NCI-H69 (cell line): Measurements from ENCODE around the gene FBXL17.
A peak's percentile ranks its signal among the peaks of the same experiment; 100 is the strongest.

Experiments used
- DNase-seq: peaks from one replicate; lab custom pipeline; 2025; lab: John Stamatoyannopoulos, UW

FBXL17 gene

GRCh38 chr5:108149369-108149768, 232.5 kb downstream of the FBXL17 start:
- peak; percentile 57 for DNase-seq

DNA sequence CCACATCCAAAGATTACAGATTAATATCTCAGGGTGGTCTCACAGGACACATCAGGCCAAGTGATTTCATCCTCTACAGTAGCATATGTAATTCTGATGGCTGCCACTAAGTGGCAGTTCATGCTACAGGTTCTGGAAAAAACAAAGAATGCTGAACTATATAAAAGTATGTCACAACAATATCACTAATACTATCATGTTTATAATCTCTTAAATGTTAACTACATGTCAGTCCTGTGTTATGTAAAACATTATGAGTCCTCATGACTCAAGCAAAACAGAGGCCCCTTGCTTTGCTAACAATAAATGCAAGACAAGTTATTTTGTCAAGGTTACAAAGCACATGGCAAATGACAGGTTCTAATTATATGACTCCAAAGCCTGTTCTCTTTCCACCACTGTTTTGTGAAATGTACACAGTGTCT, 233.2 kb downstream of the FBXL17 start:
- peak; percentile 89 for DNase-seq

DNA sequence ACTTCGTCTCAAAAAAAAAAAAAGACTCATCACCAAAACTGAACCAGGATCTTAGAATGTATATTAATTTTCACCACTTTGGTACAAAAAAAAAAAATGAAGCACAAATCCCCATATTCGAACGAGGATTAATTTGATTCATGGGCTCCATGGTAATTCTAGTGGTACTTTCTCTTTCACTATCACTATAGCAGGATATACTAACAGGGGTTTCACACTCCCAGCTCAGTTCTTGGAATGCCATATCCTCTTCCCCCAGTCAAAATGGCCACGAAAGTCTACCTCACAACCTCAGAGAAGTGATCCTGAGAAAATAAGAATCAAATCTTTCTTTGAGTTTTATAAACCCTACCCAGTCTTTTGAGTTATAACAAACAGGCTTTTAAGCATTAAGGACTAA, 235.7 kb downstream of the FBXL17 start:
- DNase-seq: no peak

DNA sequence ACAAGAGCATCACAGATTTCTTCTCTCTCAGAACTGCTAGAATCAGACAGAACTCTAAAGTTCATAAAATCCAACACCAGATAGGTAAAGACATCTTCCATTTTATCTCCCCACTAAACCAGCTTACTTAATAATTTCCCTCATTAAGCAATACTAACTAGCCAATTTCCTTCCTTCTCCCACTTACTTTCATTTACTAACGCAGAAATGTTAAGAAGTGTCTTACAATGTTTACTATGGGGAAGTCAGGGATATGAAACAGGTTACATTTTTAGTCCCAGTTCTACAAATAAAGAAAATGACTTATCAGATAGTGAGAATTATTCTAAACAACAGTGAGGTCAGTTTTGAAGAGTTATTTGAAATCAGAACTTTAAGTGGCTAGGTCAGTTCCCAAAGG, 236.5 kb downstream of the FBXL17 start:
- no peak for DNase-seq

DNA sequence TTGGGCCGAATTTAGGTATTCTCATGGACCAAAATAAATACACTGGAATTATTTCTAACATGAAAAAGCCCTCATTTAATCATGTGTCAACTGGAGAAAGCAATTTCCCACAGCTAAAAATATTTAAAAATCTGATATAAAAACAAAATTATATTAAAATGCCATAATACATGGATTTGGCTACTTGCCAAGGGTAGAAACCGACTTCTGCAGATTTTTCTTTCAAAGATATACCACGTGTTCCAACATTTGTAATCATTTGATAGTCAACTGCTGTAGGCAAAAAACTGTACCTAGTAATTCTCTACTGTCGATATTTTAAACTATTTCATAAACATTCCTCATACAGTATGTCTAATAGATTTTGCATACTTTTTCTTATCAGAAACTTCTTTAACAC, 237.6 kb downstream of the FBXL17 start:
- DNase-seq: no peak

- no peak for DNase-seq
These were observed 238.3 kb downstream of the FBXL17 start for GRCh38 chr5:108143581-108143980.

DNA sequence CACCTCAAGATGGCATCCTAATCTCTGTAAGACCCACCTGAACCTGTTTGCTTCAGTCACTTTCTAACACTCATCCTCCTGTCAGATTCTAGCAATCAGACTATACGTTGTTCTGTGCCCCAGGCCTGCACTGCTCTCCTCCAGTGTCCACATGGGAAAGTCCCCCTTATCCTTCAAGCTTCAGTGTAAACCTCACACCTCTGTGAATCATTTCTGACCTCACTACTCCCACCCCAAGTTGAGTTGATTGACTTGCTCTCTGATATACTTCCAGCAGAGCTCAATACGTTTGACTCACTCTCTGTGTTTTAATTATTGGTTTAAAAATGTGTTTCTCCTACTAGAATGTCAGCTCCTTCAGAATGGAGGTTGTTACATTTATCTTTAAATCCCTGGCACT, 240.2 kb downstream of the FBXL17 start:
- DNase-seq: peak; percentile 18

DNA sequence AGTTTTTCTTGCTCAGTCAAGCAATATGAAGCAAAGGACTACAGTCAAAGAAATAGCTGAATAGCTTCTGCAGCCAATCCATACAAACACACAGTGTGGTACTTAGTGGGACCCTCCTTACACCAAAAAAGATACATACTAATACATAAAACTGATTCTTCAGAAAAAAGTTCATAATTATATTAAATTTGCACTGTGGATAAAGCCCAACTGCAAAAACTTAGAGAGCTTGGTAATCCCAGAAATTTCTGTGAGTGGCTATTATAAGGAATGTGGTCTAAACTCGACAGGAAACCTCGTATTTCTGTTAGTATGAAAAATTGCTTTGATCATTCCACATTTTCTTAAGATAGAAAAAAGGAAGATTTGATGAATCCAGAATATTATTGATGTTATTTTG, 245.4 kb downstream of the FBXL17 start:
- DNase-seq: no peak

- DNase-seq: no peak
These were observed 252.8 kb downstream of the FBXL17 start for GRCh38 chr5:108129129-108129528.

GRCh38 chr5:108125771-108126511, 256.0 kb downstream of the FBXL17 start:
- no peak for DNase-seq

DNA sequence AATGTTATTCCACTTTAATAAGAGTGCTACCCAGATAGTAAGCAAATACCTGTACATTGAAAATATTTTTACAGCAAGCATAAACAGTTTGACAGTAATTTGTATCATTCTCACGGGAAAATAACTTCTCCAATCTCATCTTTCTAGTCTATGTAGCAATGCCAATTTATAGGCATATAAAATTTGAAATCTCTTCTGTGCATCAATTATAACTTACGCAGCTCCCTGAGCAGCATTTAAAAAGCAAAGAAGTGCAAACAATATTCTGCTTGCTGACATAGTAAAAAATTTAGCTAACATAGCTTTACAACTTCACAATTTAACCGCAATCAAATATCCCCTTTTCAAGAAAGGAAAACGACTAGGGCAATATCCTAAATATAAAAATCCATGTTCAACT, 257.3 kb downstream of the FBXL17 start:
- DNase-seq: no peak

GRCh38 chr5:108122702-108123101, 259.2 kb downstream of the FBXL17 start:
- DNase-seq: no peak

DNA sequence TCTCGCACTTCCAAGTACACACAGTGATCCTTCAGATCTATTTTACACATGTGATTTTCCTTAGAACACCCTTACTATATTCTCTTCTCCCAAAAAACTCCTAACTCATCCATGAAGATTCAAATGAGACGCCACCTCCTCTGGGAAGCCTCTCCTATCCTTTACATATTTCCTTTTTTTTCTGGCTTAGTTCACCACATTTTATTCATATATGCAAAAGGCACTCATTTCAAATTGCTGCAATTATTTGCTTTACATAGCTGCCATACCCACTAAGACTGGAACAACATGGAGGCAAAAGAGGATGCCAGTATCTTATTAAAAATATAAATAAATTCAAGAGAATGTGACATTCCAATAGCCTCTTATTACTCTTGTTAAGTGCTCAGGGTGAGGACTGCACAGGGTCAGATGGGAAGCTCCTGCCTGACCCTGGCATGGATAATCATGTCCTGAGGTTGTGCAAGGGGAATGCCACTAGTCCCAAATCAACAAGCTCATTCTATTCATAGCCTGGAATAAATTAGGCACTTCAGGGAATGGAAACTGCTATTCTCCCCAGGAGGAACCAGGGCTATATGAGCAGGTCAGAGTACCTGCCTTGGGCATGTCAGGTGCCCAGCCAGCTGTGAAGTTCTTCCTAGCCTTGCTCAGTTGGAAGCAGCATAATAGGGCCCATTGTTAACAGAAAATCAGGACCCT, 262.9 kb downstream of the FBXL17 start:
- DNase-seq: no peak

DNA sequence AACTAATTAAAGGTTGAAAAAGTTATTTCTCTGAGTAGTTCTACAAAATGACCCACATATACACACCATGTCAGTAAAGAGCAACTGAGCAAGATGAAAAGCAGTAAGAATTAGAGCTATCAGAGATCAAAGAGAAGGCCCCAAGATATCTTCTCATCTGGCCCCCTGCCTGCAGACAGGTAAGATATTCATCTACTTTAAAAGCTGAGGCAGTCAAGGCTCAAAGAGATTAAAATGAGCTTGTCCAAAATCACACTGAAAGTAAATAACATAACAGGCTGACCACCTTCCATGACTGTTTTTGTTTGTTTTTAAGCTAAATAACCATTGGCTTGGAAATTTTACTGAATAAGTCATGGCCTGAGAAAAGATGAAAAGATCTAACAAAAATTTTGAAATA, 266.2 kb downstream of the FBXL17 start:
- no peak for DNase-seq

- DNase-seq: no peak
These were observed 267.9 kb downstream of the FBXL17 start for GRCh38 chr5:108113950-108114349.

DNA sequence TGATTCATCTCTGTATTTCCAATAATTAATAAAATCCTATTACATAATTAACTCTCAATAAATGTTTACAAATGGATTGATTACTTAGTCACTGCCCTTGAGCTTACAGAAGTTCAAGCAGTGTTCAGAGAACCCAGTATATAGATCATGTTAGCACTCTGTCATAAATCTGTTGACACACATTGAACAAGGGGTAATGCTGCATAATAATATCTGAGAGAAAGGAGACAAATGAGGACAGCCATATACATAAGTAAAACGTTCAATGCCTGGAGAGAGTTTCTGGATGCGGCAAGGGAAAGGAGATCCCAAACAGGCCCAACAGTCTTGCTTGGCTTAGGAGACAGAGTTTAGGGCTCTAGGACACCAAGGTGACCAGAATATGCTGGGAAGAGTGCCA, 270.2 kb downstream of the FBXL17 start:
- peak; percentile 14 for DNase-seq

DNA sequence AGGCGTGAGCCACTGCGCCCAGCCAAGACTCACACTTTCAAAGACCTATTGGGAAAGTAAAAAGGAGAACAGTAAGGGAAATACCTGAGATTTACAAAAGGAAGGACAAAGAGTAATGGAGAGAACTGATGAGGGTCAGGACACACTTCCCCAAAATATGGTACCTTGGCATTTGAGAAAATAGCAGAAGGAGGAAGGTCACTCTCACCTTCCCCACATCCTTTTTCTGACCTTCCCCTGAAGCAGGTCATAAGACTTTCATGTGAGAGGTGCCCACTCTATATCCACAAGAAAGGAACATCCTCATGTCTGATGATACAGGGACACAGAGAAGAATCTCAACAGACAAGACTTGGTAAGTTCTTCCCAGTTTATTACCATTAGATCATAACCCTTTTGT, 272.8 kb downstream of the FBXL17 start:
- DNase-seq: no peak

DNA sequence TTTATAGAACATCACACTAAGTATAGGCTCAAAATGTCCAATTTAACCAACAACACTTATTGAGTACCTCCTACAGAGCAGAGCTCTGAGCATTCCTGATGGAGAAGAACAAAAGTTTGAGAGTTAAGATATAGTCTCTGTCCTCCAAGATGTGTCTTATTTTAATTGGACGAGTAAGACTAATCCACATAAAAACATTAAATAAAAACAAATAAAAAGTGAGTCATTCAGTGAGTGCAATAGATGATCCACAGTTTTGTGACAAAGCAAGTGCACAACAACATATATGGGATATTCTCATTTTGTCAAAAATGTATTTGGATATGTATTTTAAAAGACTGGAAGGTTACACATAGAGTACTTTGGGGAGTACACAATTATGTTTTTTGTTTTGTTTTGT, 277.4 kb downstream of the FBXL17 start:
- DNase-seq: no peak

- no peak for DNase-seq
These were observed 279.4 kb downstream of the FBXL17 start for GRCh38 chr5:108102463-108102862.

GRCh38 chr5:108101821-108102220, 280.1 kb downstream of the FBXL17 start:
- no peak for DNase-seq

DNA sequence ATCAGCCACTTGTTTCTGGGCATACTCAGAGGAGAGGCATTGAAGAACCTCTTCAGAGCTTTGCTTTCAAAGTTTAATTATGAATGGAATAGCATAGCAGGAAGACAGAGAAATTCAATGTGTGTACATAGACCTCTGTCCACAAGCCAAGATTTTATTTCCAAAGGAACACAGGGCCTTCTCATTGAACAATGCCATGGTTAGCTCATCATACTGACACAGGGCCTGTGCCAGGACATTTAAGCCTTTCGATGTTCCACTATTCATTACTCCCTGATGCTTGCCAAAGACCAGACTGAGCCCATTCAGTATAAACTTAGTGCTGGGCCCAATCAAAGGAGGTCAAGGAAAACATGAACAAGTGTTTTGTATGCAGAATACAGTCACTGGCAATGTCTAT, 280.8 kb downstream of the FBXL17 start:
- DNase-seq: peak; percentile 35

DNA sequence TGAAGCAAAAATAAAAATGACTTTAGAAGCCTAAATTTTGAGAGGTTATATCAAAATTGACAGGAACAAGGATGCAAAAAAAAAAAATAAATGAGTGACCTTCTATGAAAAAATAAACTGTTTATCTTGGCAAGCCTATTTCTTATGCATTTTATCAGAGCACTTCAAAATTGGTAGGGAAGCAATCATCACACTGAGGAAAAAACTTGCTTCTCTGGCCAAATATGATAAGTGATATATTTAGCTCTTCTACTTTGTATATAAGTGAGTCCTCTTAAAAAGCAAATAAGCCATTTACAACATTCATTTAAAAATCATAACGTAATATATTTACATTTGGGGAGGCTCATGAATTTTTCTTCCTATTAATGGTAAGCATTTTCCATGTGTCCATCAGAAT, 287.1 kb downstream of the FBXL17 start:
- DNase-seq: no peak

DNA sequence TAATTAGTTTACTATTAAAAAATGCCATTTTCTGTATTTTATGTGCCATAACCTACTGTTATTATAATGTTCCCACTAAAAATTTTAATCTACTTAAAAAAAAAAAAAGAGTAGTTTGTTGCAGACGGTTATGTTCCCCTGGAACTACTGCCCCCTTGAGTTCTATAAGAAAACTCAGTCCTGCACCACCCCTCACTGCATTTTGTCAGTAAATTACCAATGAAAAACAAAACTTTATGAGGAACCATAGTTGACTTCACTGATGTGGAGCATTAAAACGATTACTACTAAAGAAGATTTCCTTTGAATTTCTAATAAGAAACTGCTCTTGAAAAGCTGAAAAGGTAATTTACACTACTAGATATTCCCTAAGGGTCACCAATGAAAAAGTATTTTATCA, 288.7 kb downstream of the FBXL17 start:
- DNase-seq: peak; percentile 72

DNA sequence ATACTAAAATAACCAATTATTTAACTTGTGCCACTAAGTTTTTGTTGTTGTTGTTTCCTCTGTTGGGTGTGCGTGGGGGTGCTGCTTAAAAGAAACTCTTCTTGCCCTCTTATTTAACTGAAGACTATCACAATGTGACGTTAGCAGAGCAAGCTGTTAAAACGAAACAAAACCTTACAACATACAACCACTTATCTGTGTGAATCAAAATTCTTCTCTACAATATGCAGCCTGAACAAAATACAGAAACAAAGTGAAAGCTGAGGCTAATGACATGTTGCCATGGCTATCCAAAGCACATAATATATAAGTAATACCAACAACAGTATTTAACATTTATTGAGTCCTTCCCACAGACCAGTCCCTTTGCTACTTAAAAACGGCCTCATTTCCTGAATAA, 291.0 kb downstream of the FBXL17 start:
- no peak for DNase-seq
